ENCODE results near the gene CD37.
"Not testable (repeated sequence)": the region's sequence is repeated elsewhere in the genome, so short reads cannot be mapped to it uniquely, and the experiment has no call there.

The CD37 gene, protein sequence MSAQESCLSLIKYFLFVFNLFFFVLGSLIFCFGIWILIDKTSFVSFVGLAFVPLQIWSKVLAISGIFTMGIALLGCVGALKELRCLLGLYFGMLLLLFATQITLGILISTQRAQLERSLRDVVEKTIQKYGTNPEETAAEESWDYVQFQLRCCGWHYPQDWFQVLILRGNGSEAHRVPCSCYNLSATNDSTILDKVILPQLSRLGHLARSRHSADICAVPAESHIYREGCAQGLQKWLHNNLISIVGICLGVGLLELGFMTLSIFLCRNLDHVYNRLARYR

GRCh38 chr19:49335071-49335783 is at the start of gene CD37:
Gene CD37 (plus strand): TSS chr19:49335406. CDS start chr19:49335541, 135 bp downstream.
- peak; percentile 53 for DNase-seq

GRCh38 chr19:49287141-49287770 is 48.0 kb upstream of the CD37 start:
- DNase-seq = no peak

- not testable (repeated sequence) for DNase-seq
Measured at GRCh38 chr19:49288205-49288604, 47.0 kb upstream of the CD37 start.

DNA sequence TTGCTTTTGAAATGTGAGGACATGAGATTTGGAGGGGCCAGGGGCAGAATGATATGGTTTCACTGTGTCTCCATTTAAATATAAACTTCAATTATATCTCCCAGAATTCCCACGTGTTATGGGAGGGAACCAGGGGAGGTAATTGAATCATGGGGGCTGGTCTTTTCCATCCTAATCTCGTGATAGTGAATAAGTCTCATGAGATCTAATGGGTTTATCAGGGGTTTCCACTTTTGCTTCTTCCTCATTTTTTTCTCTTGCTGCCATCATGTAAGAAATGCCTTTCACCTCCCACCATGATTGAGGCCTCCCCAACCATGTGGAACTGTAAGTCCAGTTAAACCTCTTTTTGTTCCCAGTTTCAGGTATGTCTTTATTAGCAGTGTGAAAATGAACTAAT is 45.9 kb upstream of the CD37 start:
- not testable (repeated sequence) for DNase-seq

DNA sequence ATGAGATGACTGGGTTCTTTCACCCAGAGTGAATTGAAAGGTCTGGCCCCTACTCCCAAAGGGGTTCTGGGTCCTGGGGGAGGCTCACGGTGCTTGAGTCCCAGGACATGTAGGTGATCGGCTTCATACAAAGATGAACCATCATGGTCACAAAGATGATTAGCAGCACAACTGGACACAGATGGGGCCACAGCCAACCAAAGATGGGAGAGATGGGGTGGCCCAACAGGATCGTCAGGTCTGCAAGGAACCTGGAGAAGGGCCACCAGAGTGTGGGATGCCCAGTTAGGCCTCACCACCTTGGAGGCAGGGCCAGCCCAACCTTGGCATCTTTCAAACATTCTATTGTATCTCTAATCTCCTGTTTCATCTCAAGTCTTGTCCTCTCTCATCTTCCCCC is 44.7 kb upstream of the CD37 start:
- no peak for DNase-seq

DNA sequence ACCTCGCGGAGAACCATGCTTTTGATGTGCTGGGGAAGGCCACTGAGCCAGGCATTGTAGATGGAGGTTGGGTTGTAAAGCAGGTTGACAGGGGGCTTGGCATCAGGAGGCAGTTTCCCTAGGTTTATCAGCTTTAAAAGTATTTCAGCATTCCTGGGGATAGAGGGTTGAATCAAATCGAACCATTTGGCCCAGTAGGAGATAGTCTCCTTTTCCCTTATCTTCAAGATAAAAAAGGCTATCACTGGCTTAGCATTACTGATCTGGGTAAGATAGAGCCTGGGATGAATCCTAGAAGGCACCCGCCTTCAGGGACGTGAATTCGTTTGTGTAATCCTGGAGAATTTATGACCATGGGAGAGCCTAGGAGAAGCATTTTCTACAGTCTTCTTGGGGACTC is 40.8 kb upstream of the CD37 start:
- DNase-seq = no peak

GRCh38 chr19:49295208-49295880 is 39.9 kb upstream of the CD37 start:
- no peak for DNase-seq

- no peak for DNase-seq
Measured at GRCh38 chr19:49297403-49297802, 37.8 kb upstream of the CD37 start.

DNA sequence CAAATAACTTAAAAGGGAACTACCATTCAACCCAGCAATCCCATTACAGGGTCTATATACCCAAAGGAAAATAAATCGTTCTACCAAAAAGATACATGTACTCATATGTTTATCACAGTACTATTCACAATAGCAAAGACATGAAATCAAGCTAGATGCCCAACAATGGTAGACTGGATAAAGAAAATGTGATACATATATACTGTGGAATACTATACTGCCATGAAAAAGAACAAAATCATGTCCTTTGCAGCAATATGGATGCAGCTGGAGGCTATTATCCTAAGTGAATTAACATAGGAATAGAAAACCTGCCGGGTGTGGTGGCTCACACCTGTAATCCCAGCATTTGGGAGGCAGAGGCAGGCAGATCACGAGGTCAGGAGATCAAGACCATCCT is 36.6 kb upstream of the CD37 start:
- not testable (repeated sequence) for DNase-seq

GRCh38 chr19:49301165-49301865 is 33.9 kb upstream of the CD37 start:
- peak; percentile 81 for DNase-seq

GRCh38 chr19:49301866-49302252 is 33.3 kb upstream of the CD37 start:
- DNase-seq = no peak

DNA sequence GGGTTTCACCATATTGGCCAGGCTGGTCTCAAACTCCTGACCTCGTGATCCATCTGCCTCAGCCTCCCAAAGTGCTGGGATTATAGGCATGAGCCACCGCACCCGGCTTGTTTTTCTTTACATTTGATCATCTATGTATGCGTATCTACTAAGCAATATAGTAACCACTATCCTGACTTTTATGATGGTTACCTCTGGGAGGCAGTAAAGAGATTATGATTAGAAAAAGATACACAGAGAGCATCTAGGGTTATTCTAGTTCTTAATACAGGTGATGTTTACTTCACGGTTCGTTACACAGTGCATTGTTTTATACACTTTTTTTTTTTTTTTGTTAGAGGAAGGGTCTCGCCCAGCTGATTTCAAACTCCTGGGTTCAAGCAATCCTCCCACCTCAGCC is 28.5 kb upstream of the CD37 start:
- DNase-seq = not testable (repeated sequence)

GRCh38 chr19:49309087-49309486 is 26.1 kb upstream of the CD37 start:
- DNase-seq = no peak

GRCh38 chr19:49315111-49315510 is 20.1 kb upstream of the CD37 start:
- no peak for DNase-seq

DNA sequence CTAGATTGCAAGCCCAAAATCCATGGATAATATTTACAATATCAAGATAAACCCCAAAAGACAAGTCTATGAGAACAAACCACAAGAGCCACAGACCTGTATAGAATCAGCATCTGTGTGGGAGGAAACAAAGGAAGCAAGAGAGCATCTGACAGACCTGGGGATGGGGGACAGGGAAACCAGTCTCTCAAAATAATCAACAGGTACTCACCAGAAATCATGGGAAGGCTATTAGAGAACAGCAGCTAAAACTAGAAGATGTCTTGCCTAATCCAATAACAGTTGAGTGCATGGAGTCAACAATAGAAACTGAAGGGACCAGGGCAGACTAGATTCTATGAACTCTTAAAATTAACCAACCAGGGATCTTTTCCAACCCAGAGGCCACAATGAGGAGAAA is 18.9 kb upstream of the CD37 start:
- no peak for DNase-seq

DNA sequence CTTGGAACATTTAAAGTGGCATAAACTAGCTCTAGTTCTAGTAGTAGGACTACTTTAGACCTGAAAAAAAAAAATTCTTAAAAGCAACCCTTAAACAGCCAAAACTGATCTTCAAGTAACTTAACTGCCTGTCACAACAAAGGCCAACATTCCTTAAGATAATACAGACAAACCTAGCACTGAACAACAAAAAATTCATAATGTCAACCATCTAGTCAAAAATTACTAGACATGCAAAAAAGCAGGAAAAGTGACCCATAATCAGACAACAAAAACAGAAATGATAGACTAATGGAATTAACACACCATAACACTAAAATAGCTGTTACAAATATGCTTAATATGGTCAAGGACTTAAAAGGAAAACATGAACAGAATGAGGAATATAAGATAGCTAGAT is 16.9 kb upstream of the CD37 start:
- no peak for DNase-seq

- DNase-seq = no peak
Measured at GRCh38 chr19:49324801-49325576, 10.2 kb upstream of the CD37 start, which contains the start of gene SLC6A16. Gene SLC6A16 (minus strand): TSS chr19:49325191. CDS start chr19:49311347, 13,844 bp downstream.

- DNase-seq = not testable (repeated sequence)
Measured at GRCh38 chr19:49325756-49326155, 9.4 kb upstream of the CD37 start.

GRCh38 chr19:49326165-49326704 is 9.0 kb upstream of the CD37 start:
- no peak for DNase-seq

DNA sequence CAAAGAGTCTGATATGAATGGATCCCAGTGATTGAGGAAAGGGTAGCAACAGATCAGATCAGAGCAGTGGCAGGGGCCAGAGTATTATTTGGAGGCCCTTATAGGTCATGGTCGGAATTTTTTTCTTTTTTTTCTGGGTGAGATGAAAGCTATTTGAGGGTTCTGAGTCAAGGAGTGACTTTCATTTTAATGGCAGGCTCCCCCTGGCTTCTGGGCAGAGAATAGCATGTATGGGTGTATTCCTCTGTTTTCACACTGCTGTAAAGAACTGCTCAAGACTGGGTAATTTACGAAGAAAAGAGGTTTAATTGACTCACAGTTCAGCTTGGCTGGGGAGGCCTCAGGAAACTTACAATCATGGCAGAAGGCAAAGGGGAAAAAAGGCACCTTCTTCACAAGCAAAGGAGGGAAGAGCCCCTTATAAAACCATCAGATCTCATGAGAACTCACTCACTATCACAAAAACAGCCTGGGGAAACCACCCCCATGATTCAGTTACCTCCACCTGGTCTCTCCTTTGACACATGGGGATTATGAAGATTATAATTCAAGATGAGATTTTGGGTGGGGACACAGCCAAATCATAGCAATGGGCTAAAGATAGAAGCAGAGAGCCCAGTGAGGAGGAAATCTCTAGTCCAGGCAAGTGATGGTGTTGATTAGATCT is 7.2 kb upstream of the CD37 start:
- peak; percentile 55 for DNase-seq

- DNase-seq = no peak
Measured at GRCh38 chr19:49328741-49329140, 6.5 kb upstream of the CD37 start.

All from activated CD8-positive, alpha-beta memory T cell treated with anti-CD3 and anti-CD28 coated beads, Interleukin-2, amount 50 U/mL, for 4 hours (primary cell).